GM21526 (cell line): Measurements from ENCODE around the gene CAMTA1.

Experiments
- ATAC-seq: cut with Tn5 transposase; IDR thresholded peaks from one replicate; pipeline ENCODE4 v1.9.1; 2021; ENCODE audit warnings: moderate library complexity; ENCODE audit not compliant: unreplicated experiment, low FRiP score

Gene CAMTA1

GRCh38 chr1:7639435-7640131 is 854.3 kb downstream of the CAMTA1 start:
- no peak for ATAC-seq

- no peak for ATAC-seq
Observed at GRCh38 chr1:7640350-7640749, 855.1 kb downstream of the CAMTA1 start.

- ATAC-seq: no peak
Observed at GRCh38 chr1:7640920-7641585, 855.8 kb downstream of the CAMTA1 start.

- ATAC-seq: no peak
Observed at GRCh38 chr1:7641587-7642417, 856.5 kb downstream of the CAMTA1 start.

GRCh38 chr1:7642418-7642704 is 857.1 kb downstream of the CAMTA1 start:
- ATAC-seq: no peak

GRCh38 chr1:7642781-7643529 is 857.7 kb downstream of the CAMTA1 start:
- ATAC-seq: no peak

- no peak for ATAC-seq
Observed at GRCh38 chr1:7643530-7643929, 858.3 kb downstream of the CAMTA1 start.

GRCh38 chr1:7644086-7644485 is 858.8 kb downstream of the CAMTA1 start:
- ATAC-seq: no peak

- no peak for ATAC-seq
Observed at GRCh38 chr1:7644961-7645750, 859.9 kb downstream of the CAMTA1 start.

GRCh38 chr1:7645751-7646048 is 860.4 kb downstream of the CAMTA1 start:
- no peak for ATAC-seq

GRCh38 chr1:7646164-7646563 is 860.9 kb downstream of the CAMTA1 start:
- no peak for ATAC-seq

GRCh38 chr1:7646981-7647901 is 862.0 kb downstream of the CAMTA1 start:
- no peak for ATAC-seq

- no peak for ATAC-seq
Observed at GRCh38 chr1:7648761-7649384, 863.6 kb downstream of the CAMTA1 start.

- ATAC-seq: no peak
Observed at GRCh38 chr1:7650801-7651200, 865.5 kb downstream of the CAMTA1 start.

- no peak for ATAC-seq
Observed at GRCh38 chr1:7651203-7651602, 865.9 kb downstream of the CAMTA1 start.

GRCh38 chr1:7652061-7652460 is 866.8 kb downstream of the CAMTA1 start:
- no peak for ATAC-seq

GRCh38 chr1:7652515-7653098 is 867.4 kb downstream of the CAMTA1 start:
- no peak for ATAC-seq

GRCh38 chr1:7654725-7655124 is 869.5 kb downstream of the CAMTA1 start:
- no peak for ATAC-seq

GRCh38 chr1:7655354-7655753 is 870.1 kb downstream of the CAMTA1 start:
- ATAC-seq: no peak
